ENCODE data around the gene PPP3CA. TPM values are rescaled to one million over a fixed set of nuclear protein-coding genes. Genes with fewer than 3 reads are reported as not detected.

The PPP3CA gene
- total RNA-seq, 2 donors from 2014 or later, result 36.6 to 39.2 TPM

- no peak for DNase-seq
- Histone ChIP-seq H3K9me3 (ENCODE audit: control insufficient read depth, low read length) (no peaks in the 10 kb centered on the region), H3K9ac (ENCODE audit: extremely low read depth, low read length, poor library complexity, severe bottlenecking) (no peak overlapping the region), H3K27ac (ENCODE audit: low read depth, low read length) (no peak overlapping the region), H3K27me3 (ENCODE audit: control insufficient read depth, insufficient read depth, low read length, poor library complexity, severe bottlenecking) (no peaks in the 10 kb centered on the region), H3K4me1 (ENCODE audit: control insufficient read depth, insufficient read depth, low read length) (peaks cover 11% of the 10 kb centered on the region), H3K36me3 (ENCODE audit: control insufficient read depth, insufficient read depth, low read length) (no peaks in the 10 kb centered on the region), H3K4me3 (ENCODE audit: low read length) (no peak overlapping the region)
- H3K27ac Mint-ChIP-seq, result no peak overlapping the region
- peaks cover 38% of the 10 kb centered on the region for H3K4me1 Mint-ChIP-seq
- no peaks in the 10 kb centered on the region for H3K27me3 Mint-ChIP-seq (ENCODE audit: insufficient read depth)
- WGBS, 2 experiments (ENCODE audit: insufficient coverage in 1 of 2, insufficient read length in 1 of 2), result 90 to 92% methylated on average over 2 of the region's 3 CpGs
- TF ChIP-seq, protein P1, sequence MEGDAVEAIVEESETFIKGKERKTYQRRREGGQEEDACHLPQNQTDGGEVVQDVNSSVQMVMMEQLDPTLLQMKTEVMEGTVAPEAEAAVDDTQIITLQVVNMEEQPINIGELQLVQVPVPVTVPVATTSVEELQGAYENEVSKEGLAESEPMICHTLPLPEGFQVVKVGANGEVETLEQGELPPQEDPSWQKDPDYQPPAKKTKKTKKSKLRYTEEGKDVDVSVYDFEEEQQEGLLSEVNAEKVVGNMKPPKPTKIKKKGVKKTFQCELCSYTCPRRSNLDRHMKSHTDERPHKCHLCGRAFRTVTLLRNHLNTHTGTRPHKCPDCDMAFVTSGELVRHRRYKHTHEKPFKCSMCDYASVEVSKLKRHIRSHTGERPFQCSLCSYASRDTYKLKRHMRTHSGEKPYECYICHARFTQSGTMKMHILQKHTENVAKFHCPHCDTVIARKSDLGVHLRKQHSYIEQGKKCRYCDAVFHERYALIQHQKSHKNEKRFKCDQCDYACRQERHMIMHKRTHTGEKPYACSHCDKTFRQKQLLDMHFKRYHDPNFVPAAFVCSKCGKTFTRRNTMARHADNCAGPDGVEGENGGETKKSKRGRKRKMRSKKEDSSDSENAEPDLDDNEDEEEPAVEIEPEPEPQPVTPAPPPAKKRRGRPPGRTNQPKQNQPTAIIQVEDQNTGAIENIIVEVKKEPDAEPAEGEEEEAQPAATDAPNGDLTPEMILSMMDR (conservative IDR thresholded peaks at IDR 0.05), result no peak
- H3K9me3 Mint-ChIP-seq, result no peaks in the 10 kb centered on the region
- H3K4me3 Mint-ChIP-seq, result no peak overlapping the region
- no peaks in the 10 kb centered on the region for H3K36me3 Mint-ChIP-seq (ENCODE audit: low read depth)
Observed at GRCh38 chr4:101119141-101119540, 228.2 kb downstream of the PPP3CA start.

- Histone ChIP-seq H3K27ac (ENCODE audit: low read depth, low read length) (no peak overlapping the region), H3K9me3 (ENCODE audit: control insufficient read depth, low read length) (no peaks in the 10 kb centered on the region), H3K36me3 (ENCODE audit: control insufficient read depth, insufficient read depth, low read length) (no peaks in the 10 kb centered on the region), H3K27me3 (ENCODE audit: control insufficient read depth, insufficient read depth, low read length, poor library complexity, severe bottlenecking) (no peaks in the 10 kb centered on the region), H3K4me1 (ENCODE audit: control insufficient read depth, insufficient read depth, low read length) (peaks cover 12% of the 10 kb centered on the region), H3K9ac (ENCODE audit: extremely low read depth, low read length, poor library complexity, severe bottlenecking) (no peak overlapping the region), H3K4me3 (ENCODE audit: low read length) (no peak overlapping the region)
- no peak overlapping the region for H3K4me3 Mint-ChIP-seq
- no peak overlapping the region for H3K27ac Mint-ChIP-seq
- H3K9me3 Mint-ChIP-seq, result no peaks in the 10 kb centered on the region
- peaks cover 37% of the 10 kb centered on the region for H3K4me1 Mint-ChIP-seq
- no peaks in the 10 kb centered on the region for H3K36me3 Mint-ChIP-seq (ENCODE audit: low read depth)
- TF ChIP-seq, protein P1 (conservative IDR thresholded peaks at IDR 0.05), result no peak
- WGBS, 2 experiments (ENCODE audit: insufficient coverage in 1 of 2, insufficient read length in 1 of 2), result 54% methylated on average over 1 of the region's 1 CpG; no CpG with 5 or more reads in 1 of the 2 experiments
- no peak for DNase-seq
- no peaks in the 10 kb centered on the region for H3K27me3 Mint-ChIP-seq (ENCODE audit: insufficient read depth)
Observed at GRCh38 chr4:101118617-101119016, 228.7 kb downstream of the PPP3CA start.

- no peaks in the 10 kb centered on the region for H3K27me3 ChIP-seq (ENCODE audit: control insufficient read depth, insufficient read depth, low read length, poor library complexity, severe bottlenecking)
- no peaks in the 10 kb centered on the region for H3K27me3 Mint-ChIP-seq (ENCODE audit: insufficient read depth)
- H3K27ac Mint-ChIP-seq, result peak overlapping the region; percentile 76
- no peak overlapping the region for H3K27ac ChIP-seq (ENCODE audit: low read depth, low read length)
- TF ChIP-seq, protein P1 (conservative IDR thresholded peaks at IDR 0.05), result no peak
- H3K4me3 ChIP-seq (ENCODE audit: low read length), result no peak overlapping the region
- no peaks in the 10 kb centered on the region for H3K36me3 ChIP-seq (ENCODE audit: control insufficient read depth, insufficient read depth, low read length)
- peaks cover 14% of the 10 kb centered on the region for H3K4me1 ChIP-seq (ENCODE audit: control insufficient read depth, insufficient read depth, low read length)
- no peak for DNase-seq
- H3K9me3 Mint-ChIP-seq, result no peaks in the 10 kb centered on the region
- no peaks in the 10 kb centered on the region for H3K9me3 ChIP-seq (ENCODE audit: control insufficient read depth, low read length)
- H3K36me3 Mint-ChIP-seq (ENCODE audit: low read depth), result no peaks in the 10 kb centered on the region
- no peak overlapping the region for H3K4me3 Mint-ChIP-seq
- H3K4me1 Mint-ChIP-seq, result peaks cover 41% of the 10 kb centered on the region
- 94 to 100% methylated on average over 2 to 4 of the region's 4 CpGs for WGBS, 2 experiments (ENCODE audit: insufficient coverage in 1 of 2, insufficient read length in 1 of 2)
- H3K9ac ChIP-seq (ENCODE audit: extremely low read depth, low read length, poor library complexity, severe bottlenecking), result no peak overlapping the region
Observed at GRCh38 chr4:101115887-101116286, 231.4 kb downstream of the PPP3CA start.
